NOMO-1 treated with DMSO at 0.1 percent for 48 hours (cell line): ENCODE results near the gene SPATA31D1.
"Not testable (repeated sequence)": the region's sequence is repeated elsewhere in the genome, so short reads cannot be mapped to it uniquely, and the experiment has no call there.

Experiments used
- DNase-seq: peaks from one replicate; lab custom pipeline; 2025; ENCODE audit not compliant: unreplicated experiment; lab: John Stamatoyannopoulos, UW

SPATA31D1 gene

GRCh38 chr9:81988472-81988871 is at the start of gene SPATA31D1:
TSS of gene SPATA31D1 (plus strand) at chr9:81988772. CDS start at chr9:81988819, 47 bp downstream.
- not testable (repeated sequence) for DNase-seq

GRCh38 chr9:81943393-81943792 is 45.2 kb upstream of the SPATA31D1 start, which contains the start of gene SPATA31D3:
TSS of gene SPATA31D3 (plus strand) at chr9:81943500. CDS start at chr9:81943586, 86 bp downstream.
- not testable (repeated sequence) for DNase-seq

- DNase-seq, result not testable (repeated sequence)
Measured at GRCh38 chr9:81948650-81949049, 39.9 kb upstream of the SPATA31D1 start.

GRCh38 chr9:81953096-81953495 is 35.5 kb upstream of the SPATA31D1 start:
- DNase-seq, result no peak

GRCh38 chr9:81955625-81956024 is 32.9 kb upstream of the SPATA31D1 start:
- no peak for DNase-seq

GRCh38 chr9:81964218-81965171 is 24.1 kb upstream of the SPATA31D1 start:
- no peak for DNase-seq

- no peak for DNase-seq
Measured at GRCh38 chr9:81968026-81968425, 20.5 kb upstream of the SPATA31D1 start.

GRCh38 chr9:81969971-81970370 is 18.6 kb upstream of the SPATA31D1 start:
- no peak for DNase-seq

- DNase-seq, result no peak
Measured at GRCh38 chr9:81971727-81972126, 16.8 kb upstream of the SPATA31D1 start.

- DNase-seq, result no peak
Measured at GRCh38 chr9:81974764-81975163, 13.8 kb upstream of the SPATA31D1 start.

GRCh38 chr9:81976351-81976750 is 12.2 kb upstream of the SPATA31D1 start:
- no peak for DNase-seq

- no peak for DNase-seq
Measured at GRCh38 chr9:81979196-81979595, 9.4 kb upstream of the SPATA31D1 start.

GRCh38 chr9:81980568-81980967 is 8.0 kb upstream of the SPATA31D1 start:
- DNase-seq, result no peak

GRCh38 chr9:81981883-81982282 is 6.7 kb upstream of the SPATA31D1 start:
- DNase-seq, result no peak

- DNase-seq, result no peak
Measured at GRCh38 chr9:81984928-81985327, 3.6 kb upstream of the SPATA31D1 start.

GRCh38 chr9:81986051-81986450 is 2.5 kb upstream of the SPATA31D1 start:
- no peak for DNase-seq

GRCh38 chr9:81989700-81990099 is 1.1 kb downstream of the SPATA31D1 start:
- DNase-seq, result no peak

- no peak for DNase-seq
Measured at GRCh38 chr9:81993656-81994055, 5.1 kb downstream of the SPATA31D1 start.

GRCh38 chr9:81999806-82000205 is 11.2 kb downstream of the SPATA31D1 start:
- DNase-seq, result no peak

GRCh38 chr9:82010711-82011110 is 22.1 kb downstream of the SPATA31D1 start:
- DNase-seq, result no peak

GRCh38 chr9:82011133-82011532 is 22.6 kb downstream of the SPATA31D1 start:
- no peak for DNase-seq

- no peak for DNase-seq
Measured at GRCh38 chr9:82012276-82012675, 23.7 kb downstream of the SPATA31D1 start.
